Stomach smooth muscle (tissue), 2 donors: ENCODE results near the gene GLTP.
"Not testable (repeated sequence)": the region's sequence is repeated elsewhere in the genome, so short reads cannot be mapped to it uniquely, and the experiment has no call there.

Source experiments
- H3K27ac ChIP-seq: one replicate; pipeline ENCODE4 v1.7.0; 2013; ENCODE audit warnings: mild to moderate bottlenecking, low read length, inconsistent platforms
- H3K27me3 ChIP-seq, 2 donors: one replicate each; pipeline ENCODE4 v1.7.0; 2013; ENCODE audit warnings: low read length in 2 of 2; ENCODE audit not compliant: insufficient read depth in 2 of 2, control insufficient read depth in 1 of 2
- H3K36me3 ChIP-seq, 2 donors: one replicate each; pipeline ENCODE4 v1.7.0; 2013; ENCODE audit warnings: low read length in 2 of 2; ENCODE audit not compliant: control insufficient read depth in 2 of 2, insufficient read depth in 2 of 2
- H3K4me1 ChIP-seq: one replicate; pipeline ENCODE4 v1.7.0; 2013; ENCODE audit warnings: low read length; ENCODE audit not compliant: control insufficient read depth, insufficient read depth
- H3K4me3 ChIP-seq, 2 donors: one replicate each; pipeline ENCODE4 v1.7.0; 2013; ENCODE audit warnings: low read length in 2 of 2
- H3K9ac ChIP-seq, 2 donors: one replicate each; pipeline ENCODE4 v1.7.0; 2013; ENCODE audit warnings: low read length in 2 of 2, mild to moderate bottlenecking in 1 of 2
- H3K9me3 ChIP-seq, 2 donors: one replicate each; pipeline ENCODE4 v1.7.0; 2013; ENCODE audit warnings: low read length in 2 of 2; ENCODE audit not compliant: control insufficient read depth in 2 of 2
- donor health status: healthy.
- donor health status: Pancreatic carcinoma.

The GLTP gene

DNA sequence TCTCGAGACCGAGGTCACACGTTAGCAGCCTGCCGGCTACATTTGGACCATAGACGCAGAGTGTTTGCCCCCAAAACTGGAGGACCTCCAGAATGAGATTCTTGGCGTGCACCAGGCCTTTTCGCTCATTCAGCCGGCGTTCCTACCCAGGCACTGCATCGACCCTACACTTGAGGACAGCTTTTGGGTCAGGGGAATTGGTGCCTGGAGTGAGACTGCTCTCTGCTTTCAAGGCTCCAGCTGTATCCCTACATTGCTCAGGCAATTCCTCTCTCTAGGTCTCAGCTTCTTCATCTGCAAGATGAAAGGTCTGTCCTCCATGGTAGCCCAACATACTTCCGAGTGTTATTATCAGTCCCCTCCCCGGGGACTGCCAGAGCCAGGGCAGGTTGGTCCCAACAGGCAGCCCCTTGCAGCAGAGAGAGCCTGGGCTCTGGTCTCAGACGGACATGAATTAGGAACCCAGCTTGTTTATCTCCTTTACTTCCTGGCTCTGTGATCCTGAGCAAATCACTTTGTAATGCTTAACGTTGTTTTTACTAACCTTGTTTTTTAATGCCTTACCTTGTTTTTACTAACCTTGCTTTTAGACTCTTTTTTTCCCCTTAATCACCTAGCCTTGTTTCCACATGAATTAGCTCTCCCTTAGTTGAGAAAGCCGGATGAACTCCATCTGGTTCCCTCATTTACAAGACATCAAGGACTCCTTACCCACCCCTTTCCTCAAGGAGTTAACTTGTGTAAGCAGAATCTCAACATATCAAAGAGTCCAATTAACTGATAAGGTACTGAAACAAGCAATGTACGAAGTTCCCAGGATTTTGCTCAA is 20.6 kb upstream of the GLTP start:
- peak overlapping the region; percentile 90 for H3K4me3 ChIP-seq
- H3K27ac ChIP-seq, result peak overlapping the region; percentile 69
- H3K4me1 ChIP-seq, result peaks cover 19% of the 10 kb centered on the region
- H3K36me3 ChIP-seq, result peaks cover 22 to 26% of the 10 kb centered on the region in 2 donors
- no peaks in the 10 kb centered on the region for H3K27me3 ChIP-seq
- peak overlapping the region; percentile 76 to 86 for H3K9ac ChIP-seq
- no peaks in the 10 kb centered on the region for H3K9me3 ChIP-seq

DNA sequence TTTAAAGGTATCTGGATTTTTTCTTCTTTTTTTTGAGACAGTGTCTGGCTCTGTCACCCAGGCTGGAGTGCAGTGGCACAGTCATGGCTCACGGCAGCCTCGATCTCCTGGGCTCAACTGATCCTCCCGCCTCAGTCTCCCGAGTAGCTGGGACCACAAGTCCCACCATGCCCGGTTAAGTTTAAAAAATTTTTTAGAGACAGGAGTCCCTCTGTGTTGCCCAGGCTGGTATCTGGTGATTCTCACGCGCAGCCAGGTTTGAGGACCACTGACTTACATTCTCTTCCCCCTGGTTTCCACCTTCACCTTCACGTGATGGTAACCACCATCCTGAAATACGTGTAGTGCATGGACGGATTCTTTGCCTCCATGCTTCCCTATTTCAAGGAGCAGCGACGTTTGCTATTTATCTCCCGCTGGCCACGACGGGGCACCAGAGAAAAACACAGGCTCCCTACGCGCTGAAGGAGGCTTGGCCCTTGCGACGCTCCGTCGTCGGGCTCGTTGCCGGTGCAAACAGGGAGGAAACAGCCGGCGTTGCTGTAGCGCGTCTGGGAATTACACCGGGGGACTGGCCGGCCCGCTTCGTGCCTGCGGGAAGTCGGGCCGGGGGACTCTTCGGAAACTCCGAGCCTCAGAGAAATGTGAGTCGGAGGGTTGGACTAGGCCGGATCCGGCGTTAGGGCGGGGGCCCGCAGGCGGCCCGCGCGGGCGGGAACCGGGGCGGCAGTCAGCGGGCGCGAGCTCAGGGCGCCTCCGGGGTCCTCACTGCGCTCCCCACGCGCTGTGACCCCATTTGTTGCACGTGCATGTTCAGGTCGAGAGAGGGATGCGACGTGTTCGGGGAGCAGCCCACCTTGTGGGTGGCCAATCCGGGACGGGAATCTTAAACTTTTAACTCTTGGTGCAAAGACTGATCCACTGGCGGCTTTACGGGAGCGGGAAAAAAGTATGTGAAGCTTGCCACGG is 19.7 kb upstream of the GLTP start, which contains the start of gene TCHP:
Gene TCHP, plus strand, starts transcription at position 492 of the 969 bp plus-strand sequence. CDS start 2,753 bp downstream, outside the sequence.
- Histone ChIP-seq H3K9me3 (no peaks in the 10 kb centered on the region), H3K36me3 (peaks cover 17 to 20% of the 10 kb centered on the region in 2 donors), H3K27me3 (no peaks in the 10 kb centered on the region), H3K9ac (peak within 1 kb of the TSS; percentile 76 to 86), H3K4me1 (peaks cover 19% of the 10 kb centered on the region), H3K4me3 (peak within 1 kb of the TSS; percentile 90), H3K27ac (peak within 1 kb of the TSS; percentile 69)

DNA sequence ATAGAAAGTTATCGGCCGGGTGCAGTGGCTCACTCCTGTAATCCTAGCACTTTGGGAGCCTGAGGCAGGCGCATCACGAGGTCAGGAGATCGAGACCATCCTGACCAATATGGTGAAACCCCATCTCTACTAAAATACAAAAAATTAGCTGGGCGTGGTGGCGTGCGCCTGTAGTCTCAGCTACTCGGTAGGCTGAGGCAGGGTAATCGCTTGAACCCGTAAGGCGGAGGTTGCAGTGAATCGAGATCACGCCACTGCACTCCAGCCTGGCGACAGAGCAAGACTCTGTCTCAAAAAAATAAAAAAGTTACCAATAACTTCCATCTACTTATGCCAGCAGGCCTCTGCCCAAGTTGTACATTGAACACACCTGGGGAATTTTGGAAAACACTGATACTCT is 19.0 kb upstream of the GLTP start:
- H3K27me3 ChIP-seq, H3K9me3 ChIP-seq: not testable (repeated sequence)
- peak overlapping the region; percentile 69 for H3K27ac ChIP-seq
- peaks cover 12 to 13% of the 10 kb centered on the region in 2 donors for H3K36me3 ChIP-seq
- peak overlapping the region in 1 of 2 donors; percentile 76 for H3K9ac ChIP-seq
- H3K4me1 ChIP-seq, result peaks cover 19% of the 10 kb centered on the region
- H3K4me3 ChIP-seq, result peak overlapping the region; percentile 90

DNA sequence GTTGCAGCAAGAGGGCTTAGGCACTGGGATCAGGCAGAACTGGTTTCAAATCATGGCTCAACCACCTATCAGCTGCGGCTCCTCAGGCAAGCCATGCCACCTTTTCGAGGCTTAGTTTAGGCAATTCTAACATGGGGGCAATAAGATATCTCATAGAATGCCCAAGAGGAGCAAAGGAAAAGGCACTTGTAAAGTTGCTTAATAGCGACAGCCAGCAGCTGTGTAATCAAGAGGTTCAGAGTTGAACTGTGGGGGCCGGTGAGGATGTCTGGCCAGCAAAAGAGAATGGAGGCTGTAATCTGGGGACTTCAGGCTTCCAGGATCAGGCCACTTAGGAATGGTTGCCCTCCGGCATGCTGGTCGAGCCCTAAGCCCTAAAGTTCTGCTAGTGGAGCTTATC is 16.7 kb upstream of the GLTP start:
- Histone ChIP-seq H3K27ac (no peak overlapping the region), H3K27me3 (peaks cover 6% of the 10 kb centered on the region in 2 donors), H3K36me3 (no peaks in the 10 kb centered on the region), H3K4me1 (peaks cover 16% of the 10 kb centered on the region), H3K9me3 (no peaks in the 10 kb centered on the region), H3K9ac (no peak overlapping the region), H3K4me3 (no peak overlapping the region)

DNA sequence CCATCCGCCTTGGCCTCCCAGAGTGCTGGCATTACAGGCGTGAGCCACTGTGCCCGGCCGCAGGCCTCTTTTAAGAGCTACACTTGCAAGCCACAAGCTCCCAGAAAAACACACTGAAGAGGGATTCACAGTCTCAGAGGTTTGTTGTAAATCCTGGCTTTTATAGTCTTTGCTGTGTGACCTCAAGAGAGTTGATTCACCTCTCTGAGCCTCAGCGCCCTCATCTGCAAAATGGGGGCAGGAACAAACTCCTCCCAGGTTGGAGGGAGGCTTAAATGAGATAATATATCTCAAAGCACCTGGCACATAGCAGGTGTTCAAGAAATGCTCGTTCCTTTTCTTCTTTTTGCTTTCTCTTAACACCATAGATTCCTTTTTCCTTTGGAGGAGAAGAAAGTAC is 15.8 kb upstream of the GLTP start:
- Histone ChIP-seq H3K9me3 (no peaks in the 10 kb centered on the region), H3K4me3 (no peak overlapping the region), H3K36me3 (no peaks in the 10 kb centered on the region), H3K27ac (no peak overlapping the region), H3K27me3 (peaks cover 6 to 7% of the 10 kb centered on the region in 2 donors), H3K4me1 (peaks cover 7% of the 10 kb centered on the region), H3K9ac (no peak overlapping the region)

DNA sequence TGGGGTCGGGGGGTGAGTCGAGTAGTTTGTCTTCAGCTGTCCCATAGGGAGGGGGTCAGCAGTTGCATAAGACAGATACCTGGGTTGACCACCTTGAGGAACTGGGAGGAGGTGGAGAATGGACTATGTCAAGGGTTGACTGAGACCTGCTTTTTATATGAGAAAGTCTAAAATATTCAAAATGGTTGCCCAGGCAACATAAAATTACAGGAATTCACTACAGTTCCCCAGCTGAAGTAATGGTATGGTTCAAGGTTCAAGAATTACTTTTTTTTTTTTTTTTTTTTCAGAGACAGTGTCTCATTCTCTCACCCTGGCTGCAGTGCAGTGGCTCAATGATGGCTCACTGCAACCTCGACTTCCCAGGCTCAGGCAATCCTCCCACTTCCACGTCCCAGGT is 14.6 kb upstream of the GLTP start:
- Histone ChIP-seq H3K27me3 (peaks cover 6 to 7% of the 10 kb centered on the region in 2 donors), H3K27ac (no peak overlapping the region), H3K36me3 (no peaks in the 10 kb centered on the region), H3K4me1 (no peaks in the 10 kb centered on the region), H3K4me3 (no peak overlapping the region), H3K9ac (no peak overlapping the region), H3K9me3 (no peaks in the 10 kb centered on the region)

DNA sequence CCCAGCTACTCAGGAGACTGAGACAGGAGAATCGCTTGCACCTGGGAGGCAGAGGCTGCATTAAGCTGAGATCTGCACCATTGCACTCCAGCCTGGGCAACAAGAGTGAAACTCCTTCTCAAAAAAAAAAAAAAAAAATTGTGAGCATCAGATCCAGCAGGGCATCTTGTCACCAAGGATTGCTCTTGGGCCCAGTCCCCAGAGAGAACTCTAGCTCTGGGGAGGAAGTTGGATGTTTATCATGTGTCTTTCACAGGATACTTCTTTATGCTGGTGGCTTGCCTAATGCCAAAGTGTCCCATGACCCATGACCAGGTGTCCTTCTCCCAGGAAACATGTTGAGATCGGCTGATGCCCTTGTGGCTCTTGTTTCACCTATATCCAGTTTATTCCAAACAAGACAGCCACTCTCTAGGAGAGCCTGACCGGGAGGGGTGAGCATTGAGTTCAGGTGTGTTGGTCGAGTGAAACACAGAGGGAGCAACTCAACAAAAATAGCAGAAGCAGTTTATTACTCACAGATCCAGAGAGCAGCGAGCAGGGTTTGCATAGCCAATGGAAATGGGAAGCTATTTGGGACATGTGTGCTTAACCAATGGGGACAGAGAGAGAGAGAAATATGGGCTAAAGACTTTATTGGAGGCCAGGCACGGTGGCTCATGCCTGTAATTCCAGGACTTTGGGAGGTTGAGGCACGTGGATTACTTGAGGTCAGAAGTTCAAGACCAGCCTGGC is 13.1 kb upstream of the GLTP start:
- H3K36me3 ChIP-seq, result no peaks in the 10 kb centered on the region
- H3K27ac ChIP-seq, result no peak overlapping the region
- H3K4me1 ChIP-seq, result no peaks in the 10 kb centered on the region
- H3K27me3 ChIP-seq, result peaks cover 6 to 7% of the 10 kb centered on the region in 2 donors
- no peak overlapping the region for H3K9ac ChIP-seq
- no peaks in the 10 kb centered on the region for H3K9me3 ChIP-seq
- H3K4me3 ChIP-seq, result no peak overlapping the region

DNA sequence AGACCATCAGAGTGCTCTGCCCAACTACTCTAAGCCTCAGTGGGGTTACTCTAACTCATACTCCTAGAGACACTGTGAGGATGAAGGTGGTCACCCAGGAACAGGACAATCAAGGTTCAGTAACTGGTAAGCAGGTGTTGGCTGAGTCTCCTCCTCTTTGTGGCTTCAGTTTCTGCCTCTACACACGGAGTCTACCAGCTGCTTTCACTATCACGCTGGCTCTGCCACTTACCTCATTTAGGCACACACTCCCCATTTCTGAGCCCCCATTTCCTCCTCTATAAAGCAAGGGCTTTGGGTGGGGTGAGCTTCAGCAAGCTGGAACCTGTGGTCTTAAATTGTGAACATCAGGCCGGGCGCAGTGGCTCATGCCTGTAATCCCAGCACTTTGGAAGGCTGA is 12.4 kb upstream of the GLTP start:
- Histone ChIP-seq H3K27ac (no peak overlapping the region), H3K9me3 (no peaks in the 10 kb centered on the region), H3K9ac (no peak overlapping the region), H3K36me3 (no peaks in the 10 kb centered on the region), H3K27me3 (peaks cover 6 to 7% of the 10 kb centered on the region in 2 donors), H3K4me3 (no peak overlapping the region), H3K4me1 (no peaks in the 10 kb centered on the region)

DNA sequence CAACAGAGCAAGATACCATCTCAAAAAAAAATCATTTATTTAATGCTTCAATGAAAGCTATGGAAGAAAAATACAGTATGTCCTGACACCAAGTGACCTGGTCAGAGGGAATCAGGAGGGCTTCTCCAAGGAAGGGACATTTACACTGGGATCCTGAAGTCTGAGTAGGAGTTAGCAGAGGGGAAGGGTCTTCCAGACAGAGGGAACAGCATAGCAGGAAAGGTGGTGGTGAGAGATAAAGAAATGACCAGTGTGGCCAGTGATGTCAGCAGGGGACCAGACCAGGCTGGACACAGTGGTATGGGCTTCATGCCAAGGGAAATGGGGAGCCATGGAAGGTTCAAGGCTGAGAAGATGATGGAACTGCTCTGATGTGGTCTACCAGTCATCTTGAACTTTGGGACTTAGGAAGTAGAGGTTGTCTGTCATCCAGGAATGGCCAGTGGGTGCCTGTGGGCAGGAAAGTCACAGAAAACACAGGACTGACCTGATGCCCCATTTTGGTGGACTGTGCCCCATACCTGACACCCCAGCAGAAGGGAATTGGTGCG is 11.9 kb upstream of the GLTP start:
- no peak overlapping the region for H3K4me3 ChIP-seq
- no peak overlapping the region for H3K27ac ChIP-seq

DNA sequence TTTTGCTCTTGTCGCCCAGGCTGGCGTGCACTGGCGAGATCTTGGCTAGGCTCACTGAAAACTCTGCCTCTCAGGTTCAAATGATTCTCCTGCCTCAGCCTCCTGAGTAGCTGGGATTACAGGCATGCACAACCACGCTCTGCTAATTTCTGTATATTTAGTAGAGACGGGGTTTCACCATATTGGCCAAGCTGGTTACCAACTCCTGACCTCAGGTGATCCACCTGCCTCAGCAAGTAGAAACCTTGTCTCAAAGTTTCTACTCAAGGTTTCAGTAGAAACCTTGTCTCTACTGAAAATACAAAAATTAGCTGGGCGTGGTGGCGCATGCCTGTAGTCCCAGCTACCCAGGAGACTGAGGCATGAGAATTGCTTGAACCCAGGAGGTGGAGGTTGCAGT is 11.4 kb upstream of the GLTP start:
- H3K4me1 ChIP-seq, H3K36me3 ChIP-seq, H3K4me3 ChIP-seq, H3K9me3 ChIP-seq, H3K9ac ChIP-seq, H3K27ac ChIP-seq: not testable (repeated sequence)
- H3K27me3 ChIP-seq, result peaks cover 6 to 11% of the 10 kb centered on the region in 2 donors

More for the DNA sequence above, 11.9 kb upstream of the GLTP start:
- H3K27me3 ChIP-seq, result peaks cover 6 to 11% of the 10 kb centered on the region in 2 donors
- H3K4me1 ChIP-seq, result no peaks in the 10 kb centered on the region
- no peak overlapping the region for H3K9ac ChIP-seq
- no peaks in the 10 kb centered on the region for H3K9me3 ChIP-seq
- H3K36me3 ChIP-seq, result no peaks in the 10 kb centered on the region
